Esophagus muscularis mucosa (tissue), 4 donors: ENCODE measurements around the gene MGARP. TPM values are rescaled to one million over a fixed set of nuclear protein-coding genes. Genes with fewer than 3 reads are reported as not detected.

ENCODE experiments used
- DNase-seq: peaks from one replicate; pipeline ENCODE4 v3.0.0-alpha.2; 2017; ENCODE audit errors: extremely low spot score
- H3K27ac ChIP-seq, 4 donors: fragments of 200-600 bp; sonication (generic); replicated peaks in 1 of 4; 1 replicate in 3 of 4; 2 replicates in 1 of 4; pipeline ENCODE4 v1.5.1; 2016 to 2019; ENCODE audit warnings: mild to moderate bottlenecking in 1 of 4
- H3K27me3 ChIP-seq, 4 donors: fragments of 200-600 bp; sonication (generic); one replicate each; pipeline versions ENCODE4 v1.5.1 to v1.6.0; 2016 to 2019
- H3K36me3 ChIP-seq, 4 donors: fragments of 200-600 bp; sonication (generic); one replicate each; pipeline ENCODE4 v1.5.1; 2016 to 2019
- H3K4me1 ChIP-seq, 4 donors: fragments of 200-600 bp; sonication (generic); one replicate each; pipeline ENCODE4 v1.5.1; 2016 to 2019
- H3K4me3 ChIP-seq, 4 donors: fragments of 200-600 bp; sonication (generic); 1 replicate in 2 of 4; 2 replicates in 2 of 4; pipeline ENCODE4 v1.5.1; 2016 to 2019; ENCODE audit warnings: mild to moderate bottlenecking in 4 of 4, moderate library complexity in 1 of 4
- H3K9me3 ChIP-seq, 4 donors: fragments of 200-600 bp; sonication (generic); 1 replicate in 3 of 4; 2 replicates in 1 of 4; pipeline ENCODE4 v1.5.1; 2016 to 2019
- CTCF ChIP-seq, 3 experiments: fragments of 200-600 bp in 2 of 3; fragments of 450-650 bp in 1 of 3; sonication (generic) in 2 of 3; IDR thresholded peaks; one replicate each; pipeline ENCODE4 v1.5.1; 2017 to 2019; ENCODE audit warnings: antibody characterized with exemption in 3 of 3, mild to moderate bottlenecking in 2 of 3, moderate library complexity in 1 of 3
- EP300 ChIP-seq: sonication (generic); formaldehyde crosslinking; IDR thresholded peaks from one replicate; pipeline ENCODE4 v1.6.1; 2017; ENCODE audit warnings: antibody characterized with exemption
- POLR2A ChIP-seq: fragments of 450-650 bp; IDR thresholded peaks from one replicate; pipeline ENCODE4 v1.6.1; 2017; ENCODE audit warnings: antibody characterized with exemption, moderate library complexity, mild to moderate bottlenecking, low read depth
- POLR2AphosphoS5 ChIP-seq, 2 donors: sonication (generic); formaldehyde crosslinking; IDR thresholded peaks; one replicate each; pipeline ENCODE4 v1.6.1; 2017; ENCODE audit warnings: antibody characterized with exemption in 2 of 2
- WGBS: methylation state at CpG from one replicate; pipeline ENCODE4 v1.1.5; 2018; 5-methylcytosine and 5-hydroxymethylcytosine counted together
- intact Hi-C: fragments of 100-400 bp; cut with DNase I; formaldehyde crosslinking; loops from one replicate; pipeline ENCODE4 v1.15.1; 2023
- total RNA-seq, 4 donors: library from RNA; depleted of rRNA; stranded (reverse); fragments of >200 nt; gene quantifications; one replicate each; pipeline versions ENCODE4 v1.1.0 to v1.2.1, GENCODE V29; 2016

Gene MGARP
- total RNA-seq, 4 donors from 2014 or later: 2.0 to 4.3 (median 3.4) TPM

- intact Hi-C loops: no loop called here
Measured at GRCh38 chr4:139227729-139228404, 52.2 kb downstream of the MGARP start.

GRCh38 chr4:139223682-139224317 is 56.2 kb downstream of the MGARP start:
- WGBS: 93% methylated on average over 2 of the region's 2 CpGs
- Histone ChIP-seq H3K4me1 (peaks cover 0 to 5% (median 0%) of the 10 kb centered on the region in 4 donors), H3K27me3 (no peaks in the 10 kb centered on the region), H3K36me3 (no peaks in the 10 kb centered on the region), H3K4me3 (no peak overlapping the region), H3K27ac (no peak overlapping the region), H3K9me3 (no peaks in the 10 kb centered on the region)
- TF ChIP-seq EP300 (no peak), POLR2A (no peak), CTCF (IDR thresholded peaks at IDR 0.05) (no peak), POLR2AphosphoS5 (IDR thresholded peaks at IDR 0.05) (no peak)
- DNase-seq: no peak
- intact Hi-C loops: no loop called here

More at GRCh38 chr4:139227729-139228404, 52.2 kb downstream of the MGARP start:
- Histone ChIP-seq H3K4me1 (no peaks in the 10 kb centered on the region), H3K9me3 (no peaks in the 10 kb centered on the region), H3K4me3 (no peak overlapping the region), H3K27me3 (no peaks in the 10 kb centered on the region), H3K27ac (no peak overlapping the region), H3K36me3 (no peaks in the 10 kb centered on the region)
- no peak for DNase-seq
- peak in 2 of 3 experiments; percentile 5 to 10 for TF ChIP-seq CTCF (IDR thresholded peaks at IDR 0.05)
- no peak for TF ChIP-seq POLR2A
- no peak for TF ChIP-seq EP300
- no peak for TF ChIP-seq POLR2AphosphoS5 (IDR thresholded peaks at IDR 0.05)
- 48% methylated on average over 2 of the region's 2 CpGs for WGBS

GRCh38 chr4:139222215-139222614 is 57.8 kb downstream of the MGARP start:
- H3K4me1 ChIP-seq: peaks cover 0 to 5% (median 0%) of the 10 kb centered on the region in 4 donors
- 95% methylated on average over 5 of the region's 5 CpGs for WGBS
- H3K36me3 ChIP-seq: no peaks in the 10 kb centered on the region
- intact Hi-C loops: no loop called here
- no peak overlapping the region for H3K27ac ChIP-seq
- H3K4me3 ChIP-seq: no peak overlapping the region
- DNase-seq: no peak
- no peaks in the 10 kb centered on the region for H3K27me3 ChIP-seq
- H3K9me3 ChIP-seq: no peaks in the 10 kb centered on the region
- TF ChIP-seq EP300 (no peak), POLR2AphosphoS5 (IDR thresholded peaks at IDR 0.05) (no peak), CTCF (IDR thresholded peaks at IDR 0.05) (no peak), POLR2A (no peak)

GRCh38 chr4:139221687-139222086 is 58.3 kb downstream of the MGARP start:
- no peak overlapping the region for H3K27ac ChIP-seq
- WGBS: 77% methylated on average over 5 of the region's 5 CpGs

More at GRCh38 chr4:139221687-139222086, 58.3 kb downstream of the MGARP start:
- H3K36me3 ChIP-seq: no peaks in the 10 kb centered on the region
- no peaks in the 10 kb centered on the region for H3K9me3 ChIP-seq
- no peak for TF ChIP-seq POLR2A
- no peak for TF ChIP-seq POLR2AphosphoS5 (IDR thresholded peaks at IDR 0.05)
- no peak for TF ChIP-seq EP300
- no peak for TF ChIP-seq CTCF (IDR thresholded peaks at IDR 0.05)
- no peaks in the 10 kb centered on the region for H3K27me3 ChIP-seq
- intact Hi-C loops: no loop called here
- H3K4me3 ChIP-seq: no peak overlapping the region
- no peak for DNase-seq
- peaks cover 0 to 5% (median 0%) of the 10 kb centered on the region in 4 donors for H3K4me1 ChIP-seq
